Measurements from ENCODE around the gene GSTM3.
"Not testable (repeated sequence)": the region's sequence is repeated elsewhere in the genome, so short reads cannot be mapped to it uniquely, and the experiment has no call there.

GSTM3 gene

GRCh38 chr1:109759513-109760334 is 18.9 kb upstream of the GSTM3 start:
- no peaks in the 10 kb centered on the region for H3K9me3 ChIP-seq (ENCODE audit: insufficient read depth, low read depth, low read length)
- WGBS = 93% methylated on average over 11 of the region's 11 CpGs
- no peak overlapping the region for H3K27ac ChIP-seq (ENCODE audit: low read depth, low read length)

GRCh38 chr1:109757936-109758786 is 17.3 kb upstream of the GSTM3 start:
- Histone ChIP-seq H3K27ac (ENCODE audit: low read depth, low read length) (no peak overlapping the region), H3K9me3 (ENCODE audit: insufficient read depth, low read depth, low read length) (no peaks in the 10 kb centered on the region), H3K9ac (ENCODE audit: low read depth, low read length) (no peak overlapping the region), H3K4me1 (ENCODE audit: insufficient read depth, low read length) (no peaks in the 10 kb centered on the region), H3K36me3 (ENCODE audit: insufficient read depth, low read length) (no peaks in the 10 kb centered on the region), H3K27me3 (ENCODE audit: insufficient read depth, low read length) (no peaks in the 10 kb centered on the region), H3K4me3 (ENCODE audit: low read length) (no peak overlapping the region)
- 93% methylated on average over 13 of the region's 13 CpGs for WGBS

More at GRCh38 chr1:109759513-109760334, 18.9 kb upstream of the GSTM3 start:
- no peak overlapping the region for H3K4me3 ChIP-seq (ENCODE audit: low read length)
- no peak overlapping the region for H3K9ac ChIP-seq (ENCODE audit: low read depth, low read length)
- H3K36me3 ChIP-seq (ENCODE audit: insufficient read depth, low read length) = no peaks in the 10 kb centered on the region
- no peaks in the 10 kb centered on the region for H3K4me1 ChIP-seq (ENCODE audit: insufficient read depth, low read length)
- no peaks in the 10 kb centered on the region for H3K27me3 ChIP-seq (ENCODE audit: insufficient read depth, low read length)

- H3K4me1 ChIP-seq (ENCODE audit: insufficient read depth, low read length) = no peaks in the 10 kb centered on the region
- H3K9me3 ChIP-seq (ENCODE audit: insufficient read depth, low read depth, low read length) = no peaks in the 10 kb centered on the region
- no peak overlapping the region for H3K4me3 ChIP-seq (ENCODE audit: low read length)
- WGBS = 92% methylated on average over 7 of the region's 7 CpGs
- H3K27me3 ChIP-seq (ENCODE audit: insufficient read depth, low read length) = peaks cover 2% of the 10 kb centered on the region; the same call in 1 of the 2 replicates
- no peaks in the 10 kb centered on the region for H3K36me3 ChIP-seq (ENCODE audit: insufficient read depth, low read length)
- no peak overlapping the region for H3K9ac ChIP-seq (ENCODE audit: low read depth, low read length)
- H3K27ac ChIP-seq (ENCODE audit: low read depth, low read length) = no peak overlapping the region
Measured at GRCh38 chr1:109756848-109757521, 16.1 kb upstream of the GSTM3 start.

- H3K9me3 ChIP-seq (ENCODE audit: insufficient read depth, low read depth, low read length); H3K36me3 ChIP-seq (ENCODE audit: insufficient read depth, low read length); H3K9ac ChIP-seq (ENCODE audit: low read depth, low read length); H3K27ac ChIP-seq (ENCODE audit: low read depth, low read length); H3K27me3 ChIP-seq (ENCODE audit: insufficient read depth, low read length); H3K4me1 ChIP-seq (ENCODE audit: insufficient read depth, low read length); H3K4me3 ChIP-seq (ENCODE audit: low read length): not testable (repeated sequence)
- 96% methylated on average over 5 of the region's 5 CpGs for WGBS
Measured at GRCh38 chr1:109756325-109756724, 15.5 kb upstream of the GSTM3 start.

- H3K4me1 ChIP-seq (ENCODE audit: insufficient read depth, low read length) = no peaks in the 10 kb centered on the region
- H3K4me3 ChIP-seq (ENCODE audit: low read length) = no peak overlapping the region
- H3K9me3 ChIP-seq (ENCODE audit: insufficient read depth, low read depth, low read length) = 0 out of 2 replicates have a peak, but pooled peaks cover 2% of the 10 kb centered on the region
- H3K9ac ChIP-seq (ENCODE audit: low read depth, low read length) = no peak overlapping the region
- WGBS = 96% methylated on average over 2 of the region's 2 CpGs
- peaks cover 2% of the 10 kb centered on the region; the same call in 1 of the 2 replicates for H3K27me3 ChIP-seq (ENCODE audit: insufficient read depth, low read length)
- H3K36me3 ChIP-seq (ENCODE audit: insufficient read depth, low read length) = no peaks in the 10 kb centered on the region
- H3K27ac ChIP-seq (ENCODE audit: low read depth, low read length) = no peak overlapping the region
Measured at GRCh38 chr1:109754738-109755137, 13.9 kb upstream of the GSTM3 start.

GRCh38 chr1:109751531-109752260 is 10.9 kb upstream of the GSTM3 start:
- 92% methylated on average over 12 of the region's 12 CpGs for WGBS
- Histone ChIP-seq H3K36me3 (ENCODE audit: insufficient read depth, low read length) (no peaks in the 10 kb centered on the region), H3K27me3 (ENCODE audit: insufficient read depth, low read length) (peaks cover 2% of the 10 kb centered on the region; the same call in 1 of the 2 replicates), H3K27ac (ENCODE audit: low read depth, low read length) (no peak overlapping the region), H3K4me1 (ENCODE audit: insufficient read depth, low read length) (no peaks in the 10 kb centered on the region), H3K9ac (ENCODE audit: low read depth, low read length) (no peak overlapping the region), H3K4me3 (ENCODE audit: low read length) (no peak overlapping the region), H3K9me3 (ENCODE audit: insufficient read depth, low read depth, low read length) (peaks cover 14% of the 10 kb centered on the region)

- Histone ChIP-seq H3K4me3 (ENCODE audit: low read length) (no peak overlapping the region), H3K9ac (ENCODE audit: low read depth, low read length) (no peak overlapping the region), H3K36me3 (ENCODE audit: insufficient read depth, low read length) (no peaks in the 10 kb centered on the region), H3K27me3 (ENCODE audit: insufficient read depth, low read length) (peaks cover 2% of the 10 kb centered on the region; the same call in 1 of the 2 replicates), H3K4me1 (ENCODE audit: insufficient read depth, low read length) (no peaks in the 10 kb centered on the region), H3K27ac (ENCODE audit: low read depth, low read length) (no peak overlapping the region), H3K9me3 (ENCODE audit: insufficient read depth, low read depth, low read length) (peaks cover 14% of the 10 kb centered on the region)
- 88% methylated on average over 6 of the region's 6 CpGs for WGBS
Measured at GRCh38 chr1:109750920-109751319, 10.1 kb upstream of the GSTM3 start.

GRCh38 chr1:109750241-109750882 is 9.5 kb upstream of the GSTM3 start:
- no peaks in the 10 kb centered on the region for H3K36me3 ChIP-seq (ENCODE audit: insufficient read depth, low read length)
- 93% methylated on average over 11 of the region's 11 CpGs for WGBS
- no peak overlapping the region for H3K4me3 ChIP-seq (ENCODE audit: low read length)
- no peak overlapping the region for H3K27ac ChIP-seq (ENCODE audit: low read depth, low read length)
- peaks cover 14% of the 10 kb centered on the region for H3K9me3 ChIP-seq (ENCODE audit: insufficient read depth, low read depth, low read length)
- no peaks in the 10 kb centered on the region for H3K4me1 ChIP-seq (ENCODE audit: insufficient read depth, low read length)
- H3K9ac ChIP-seq (ENCODE audit: low read depth, low read length) = no peak overlapping the region
- H3K27me3 ChIP-seq (ENCODE audit: insufficient read depth, low read length) = peaks cover 2% of the 10 kb centered on the region; the same call in 1 of the 2 replicates

- no peak overlapping the region for H3K9ac ChIP-seq (ENCODE audit: low read depth, low read length)
- no peak overlapping the region for H3K27ac ChIP-seq (ENCODE audit: low read depth, low read length)
- no peak overlapping the region for H3K4me3 ChIP-seq (ENCODE audit: low read length)
- peaks cover 14% of the 10 kb centered on the region for H3K9me3 ChIP-seq (ENCODE audit: insufficient read depth, low read depth, low read length)
- no peaks in the 10 kb centered on the region for H3K36me3 ChIP-seq (ENCODE audit: insufficient read depth, low read length)
- H3K4me1 ChIP-seq (ENCODE audit: insufficient read depth, low read length) = no peaks in the 10 kb centered on the region
- H3K27me3 ChIP-seq (ENCODE audit: insufficient read depth, low read length) = peaks cover 2% of the 10 kb centered on the region; the same call in 1 of the 2 replicates
Measured at GRCh38 chr1:109749221-109749620, 8.4 kb upstream of the GSTM3 start.

- WGBS = 87% methylated on average over 10 of the region's 10 CpGs
- not testable (repeated sequence) for H3K36me3 ChIP-seq (ENCODE audit: insufficient read depth, low read length); H3K27ac ChIP-seq (ENCODE audit: low read depth, low read length); H3K27me3 ChIP-seq (ENCODE audit: insufficient read depth, low read length); H3K4me1 ChIP-seq (ENCODE audit: insufficient read depth, low read length); H3K9ac ChIP-seq (ENCODE audit: low read depth, low read length)
- Histone ChIP-seq H3K9me3 (ENCODE audit: insufficient read depth, low read depth, low read length) (peaks cover 14% of the 10 kb centered on the region), H3K4me3 (ENCODE audit: low read length) (peak overlapping the region; percentile 33; the same call in 1 of the 2 replicates)
Measured at GRCh38 chr1:109748311-109748710, 7.5 kb upstream of the GSTM3 start.

Measured in HUES64 (cell line).